Testis (tissue), 2 donors: ENCODE measurements around the gene TLE3.

Source experiments
- CTCF ChIP-seq, 3 experiments: fragments of 450-650 bp in 2 of 3; fragments of 200-600 bp in 1 of 3; sonication (generic) in 1 of 3; IDR thresholded peaks; one replicate each; pipeline ENCODE4 v1.5.1; 2016 to 2019; ENCODE audit warnings: antibody characterized with exemption in 3 of 3, mild to moderate bottlenecking in 2 of 3, moderate library complexity in 1 of 3
- POLR2A ChIP-seq: fragments of 450-650 bp; IDR thresholded peaks from one replicate; pipeline ENCODE4 v1.6.1; 2017; ENCODE audit warnings: antibody characterized with exemption, mild to moderate bottlenecking, moderate library complexity

- TF ChIP-seq POLR2A: no peak
- TF ChIP-seq CTCF (IDR thresholded peaks at IDR 0.05): no peak
Observed at GRCh38 chr15:70088887-70089691, 8.6 kb downstream of the TLE3 start.
